NCI-H345 (cell line): ENCODE results near the gene UBAC1.
A peak's percentile ranks its signal among the peaks of the same experiment; 100 is the strongest.
"Not testable (repeated sequence)": the region's sequence is repeated elsewhere in the genome, so short reads cannot be mapped to it uniquely, and the experiment has no call there.

Experiments used
- DNase-seq: peaks from one replicate; lab custom pipeline; 2025; lab: John Stamatoyannopoulos, UW

Gene UBAC1

GRCh38 chr9:135901031-135901758 lies 60.0 kb downstream of the UBAC1 start:
- DNase-seq: no peak

- DNase-seq: no peak
These were observed 62.4 kb downstream of the UBAC1 start for GRCh38 chr9:135898634-135899407.

- DNase-seq: no peak
These were observed 64.5 kb downstream of the UBAC1 start for GRCh38 chr9:135896626-135897025.

- no peak for DNase-seq
These were observed 65.0 kb downstream of the UBAC1 start for GRCh38 chr9:135896205-135896604.

GRCh38 chr9:135895202-135895848 lies 65.8 kb downstream of the UBAC1 start:
- no peak for DNase-seq

GRCh38 chr9:135893104-135893503 lies 68.1 kb downstream of the UBAC1 start:
- DNase-seq: no peak

GRCh38 chr9:135892327-135892726 lies 68.8 kb downstream of the UBAC1 start:
- not testable (repeated sequence) for DNase-seq

GRCh38 chr9:135891027-135891631 lies 70.0 kb downstream of the UBAC1 start:
- DNase-seq: no peak

- DNase-seq: no peak
These were observed 70.8 kb downstream of the UBAC1 start for GRCh38 chr9:135890190-135891026.

GRCh38 chr9:135889564-135890189 lies 71.5 kb downstream of the UBAC1 start:
- DNase-seq: no peak

- peak; percentile 59 for DNase-seq
These were observed 72.3 kb downstream of the UBAC1 start for GRCh38 chr9:135888766-135889394.

- DNase-seq: no peak
These were observed 72.9 kb downstream of the UBAC1 start for GRCh38 chr9:135888126-135888765.

GRCh38 chr9:135887585-135888050 lies 73.6 kb downstream of the UBAC1 start:
- no peak for DNase-seq

GRCh38 chr9:135887021-135887507 lies 74.1 kb downstream of the UBAC1 start:
- no peak for DNase-seq

- no peak for DNase-seq
These were observed 74.8 kb downstream of the UBAC1 start for GRCh38 chr9:135886147-135886981.

GRCh38 chr9:135885100-135885853 lies 75.9 kb downstream of the UBAC1 start:
- DNase-seq: no peak

GRCh38 chr9:135884328-135885035 lies 76.7 kb downstream of the UBAC1 start:
- no peak for DNase-seq
